PFSK-1 (cell line): ENCODE results near the gene SIX1.

Experiments
- FOXP2 ChIP-seq: optimal IDR thresholded peaks from 2 replicates; pipeline ENCODE3; 2011; ENCODE audit warnings: borderline replicate concordance, control low read depth, inconsistent platforms; ENCODE audit not compliant: insufficient read depth; ENCODE audit errors: extremely low read length, extremely low read depth
- POLR2AphosphoS5 ChIP-seq: IDR thresholded peaks from 2 replicates; pipeline ENCODE4 v1.6.1; 2012; ENCODE audit warnings: low read depth, mild to moderate bottlenecking, control low read depth, low read length, moderate library complexity
- SIN3A ChIP-seq: IDR thresholded peaks from 2 replicates; pipeline ENCODE4 v1.6.1; 2012; ENCODE audit warnings: mild to moderate bottlenecking, low read length, moderate library complexity, borderline replicate concordance; ENCODE audit not compliant: insufficient read depth
- TAF1 ChIP-seq: IDR thresholded peaks from 2 replicates; pipeline ENCODE4 v1.6.1; 2012; ENCODE audit warnings: low read length, control low read depth, borderline replicate concordance; ENCODE audit not compliant: insufficient read depth
- TF ChIP-seq, protein P1 (sequence below), 2 experiments: IDR thresholded peaks; 2 replicates each; pipeline versions ENCODE4 v1.6.1 to v1.8.0; 2011 to 2012; ENCODE audit warnings: low read depth in 2 of 2, low read length in 2 of 2, control low read depth in 1 of 2, inconsistent platforms in 1 of 2, mild to moderate bottlenecking in 1 of 2, moderate library complexity in 1 of 2; ENCODE audit not compliant: insufficient read depth in 1 of 2

Gene SIX1

GRCh38 chr14:60684203-60684602 is 34.9 kb upstream of the SIX1 start:
- no peak for TF ChIP-seq FOXP2
- TF ChIP-seq TAF1 = no peak
- TF ChIP-seq, protein P1, sequence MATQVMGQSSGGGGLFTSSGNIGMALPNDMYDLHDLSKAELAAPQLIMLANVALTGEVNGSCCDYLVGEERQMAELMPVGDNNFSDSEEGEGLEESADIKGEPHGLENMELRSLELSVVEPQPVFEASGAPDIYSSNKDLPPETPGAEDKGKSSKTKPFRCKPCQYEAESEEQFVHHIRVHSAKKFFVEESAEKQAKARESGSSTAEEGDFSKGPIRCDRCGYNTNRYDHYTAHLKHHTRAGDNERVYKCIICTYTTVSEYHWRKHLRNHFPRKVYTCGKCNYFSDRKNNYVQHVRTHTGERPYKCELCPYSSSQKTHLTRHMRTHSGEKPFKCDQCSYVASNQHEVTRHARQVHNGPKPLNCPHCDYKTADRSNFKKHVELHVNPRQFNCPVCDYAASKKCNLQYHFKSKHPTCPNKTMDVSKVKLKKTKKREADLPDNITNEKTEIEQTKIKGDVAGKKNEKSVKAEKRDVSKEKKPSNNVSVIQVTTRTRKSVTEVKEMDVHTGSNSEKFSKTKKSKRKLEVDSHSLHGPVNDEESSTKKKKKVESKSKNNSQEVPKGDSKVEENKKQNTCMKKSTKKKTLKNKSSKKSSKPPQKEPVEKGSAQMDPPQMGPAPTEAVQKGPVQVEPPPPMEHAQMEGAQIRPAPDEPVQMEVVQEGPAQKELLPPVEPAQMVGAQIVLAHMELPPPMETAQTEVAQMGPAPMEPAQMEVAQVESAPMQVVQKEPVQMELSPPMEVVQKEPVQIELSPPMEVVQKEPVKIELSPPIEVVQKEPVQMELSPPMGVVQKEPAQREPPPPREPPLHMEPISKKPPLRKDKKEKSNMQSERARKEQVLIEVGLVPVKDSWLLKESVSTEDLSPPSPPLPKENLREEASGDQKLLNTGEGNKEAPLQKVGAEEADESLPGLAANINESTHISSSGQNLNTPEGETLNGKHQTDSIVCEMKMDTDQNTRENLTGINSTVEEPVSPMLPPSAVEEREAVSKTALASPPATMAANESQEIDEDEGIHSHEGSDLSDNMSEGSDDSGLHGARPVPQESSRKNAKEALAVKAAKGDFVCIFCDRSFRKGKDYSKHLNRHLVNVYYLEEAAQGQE (IDR thresholded peaks at IDR 0.05; ENCODE audit: insufficient read depth in 1 of 2, low read depth in 2 of 2, low read length in 2 of 2) = no peak
- no peak for TF ChIP-seq SIN3A
- TF ChIP-seq POLR2AphosphoS5 = no peak

DNA sequence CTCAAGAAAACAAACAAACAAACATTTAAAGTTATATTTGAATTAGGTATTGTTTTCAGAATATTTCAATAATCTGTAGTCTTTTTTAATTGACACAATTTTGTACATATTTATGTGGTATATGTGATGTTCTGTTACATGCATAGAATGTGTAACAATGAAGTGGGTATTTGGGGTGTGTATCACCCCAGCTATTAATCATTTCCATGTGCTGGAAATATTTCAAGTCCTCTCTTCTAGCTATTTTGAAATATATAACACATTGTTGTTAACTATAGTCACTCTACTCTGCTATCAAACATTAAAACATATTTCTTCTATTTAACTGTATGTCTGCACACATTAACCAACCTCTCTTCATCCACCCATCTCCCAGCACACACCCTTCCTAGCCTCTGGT is 32.0 kb upstream of the SIX1 start:
- TF ChIP-seq SIN3A (no peak), POLR2AphosphoS5 (no peak), TAF1 (no peak), FOXP2 (no peak)
- TF ChIP-seq, protein P1 (IDR thresholded peaks at IDR 0.05; ENCODE audit: insufficient read depth in 1 of 2, low read depth in 2 of 2, low read length in 2 of 2) = no peak

DNA sequence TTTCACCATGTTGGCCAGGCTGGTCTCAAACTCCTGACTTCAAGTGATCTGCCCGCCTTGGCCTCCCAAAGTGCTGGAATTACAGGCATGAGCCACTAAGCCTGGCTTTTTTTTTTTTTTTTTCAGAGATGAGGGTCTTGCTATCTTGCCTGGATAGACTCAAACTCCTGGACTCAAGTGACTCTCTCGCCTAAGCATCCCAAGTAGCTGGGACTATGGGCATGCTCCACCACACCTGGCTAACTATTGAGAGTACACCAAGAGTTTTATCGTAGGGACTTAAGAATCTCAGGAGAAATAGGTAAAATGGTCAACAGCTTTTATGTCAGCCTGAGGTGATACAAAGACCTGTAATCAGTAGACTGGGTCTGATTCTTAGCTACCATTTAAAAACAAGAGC is 31.2 kb upstream of the SIX1 start:
- TF ChIP-seq POLR2AphosphoS5 = no peak
- no peak for TF ChIP-seq TAF1
- TF ChIP-seq SIN3A = no peak
- TF ChIP-seq, protein P1 (IDR thresholded peaks at IDR 0.05; ENCODE audit: insufficient read depth in 1 of 2, low read depth in 2 of 2, low read length in 2 of 2) = no peak
- no peak for TF ChIP-seq FOXP2

GRCh38 chr14:60679566-60680258 is 30.4 kb upstream of the SIX1 start:
- TF ChIP-seq SIN3A (no peak), POLR2AphosphoS5 (no peak), FOXP2 (no peak), TAF1 (no peak)
- TF ChIP-seq, protein P1 (IDR thresholded peaks at IDR 0.05; ENCODE audit: insufficient read depth in 1 of 2, low read depth in 2 of 2, low read length in 2 of 2) = no peak

DNA sequence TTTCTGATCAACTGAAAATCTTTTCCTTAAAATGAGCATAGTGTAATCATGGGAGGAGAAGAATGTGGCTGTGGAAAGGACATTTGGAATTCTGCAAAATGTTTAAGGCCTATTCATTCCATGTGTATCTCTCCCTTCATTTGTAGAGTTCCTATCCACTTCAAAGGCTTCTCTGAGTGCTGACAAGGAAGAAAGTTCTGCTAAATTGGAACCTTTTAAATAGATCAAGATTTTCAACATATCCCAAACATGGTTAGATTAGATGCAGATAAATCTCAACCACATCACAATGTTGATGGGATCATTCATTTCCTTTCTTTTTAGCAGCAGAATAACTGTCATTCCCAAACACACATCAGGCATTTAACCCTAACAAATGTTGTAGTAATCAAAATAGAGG is 28.4 kb upstream of the SIX1 start:
- TF ChIP-seq TAF1 (no peak), FOXP2 (no peak), SIN3A (no peak), POLR2AphosphoS5 (no peak)
- TF ChIP-seq, protein P1 (IDR thresholded peaks at IDR 0.05; ENCODE audit: insufficient read depth in 1 of 2, low read depth in 2 of 2, low read length in 2 of 2) = no peak
